GM06990 (cell line): ENCODE results near the gene CCDC88C.
A peak's percentile ranks its signal among the peaks of the same experiment; 100 is the strongest.

Source experiments
- DNase-seq: peaks from one replicate; pipeline ENCODE4 v3.0.0-alpha.2; 2011; ENCODE audit not compliant: insufficient read length; ENCODE audit errors: extremely low read depth
- H3K27me3 ChIP-seq: replicated peaks from 2 replicates; pipeline ENCODE4 v1.6.0; 2011; ENCODE audit warnings: low read length; ENCODE audit not compliant: control insufficient read depth, insufficient read depth
- H3K36me3 ChIP-seq: 2 replicates; pipeline ENCODE4 v1.5.1; 2011; ENCODE audit warnings: low read length; ENCODE audit not compliant: control insufficient read depth, insufficient read depth
- H3K4me3 ChIP-seq: replicated peaks from 2 replicates; pipeline ENCODE4 v1.5.1; 2011; ENCODE audit warnings: low read depth, mild to moderate bottlenecking, control low read depth, low read length
- TF ChIP-seq, protein P1 (sequence below): IDR thresholded peaks from 2 replicates; pipeline ENCODE4 v1.5.1; 2011; ENCODE audit warnings: low read length, control low read depth, mild to moderate bottlenecking, inconsistent platforms; ENCODE audit not compliant: insufficient read depth, poor library complexity, severe bottlenecking

CCDC88C gene

DNA sequence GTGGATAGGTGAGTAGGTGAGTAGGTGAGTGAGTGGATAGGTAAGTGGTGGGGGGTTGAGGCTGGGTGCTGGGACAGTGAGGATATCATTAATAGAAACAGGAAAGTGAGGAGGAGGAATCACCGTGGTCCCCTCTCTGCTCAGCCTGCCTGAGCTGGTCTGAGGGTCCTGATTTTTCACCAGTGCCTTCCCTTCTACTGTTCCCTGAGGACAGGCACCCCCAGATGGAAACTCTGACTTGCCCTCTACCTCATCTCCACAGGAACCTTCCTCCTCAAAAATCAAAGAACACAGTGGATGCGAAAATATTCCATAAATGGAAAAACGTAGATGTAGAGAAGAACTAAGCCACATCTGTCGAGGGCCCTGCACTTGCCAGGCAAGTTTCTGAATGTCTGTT lies 175.0 kb downstream of the CCDC88C start:
- no peak for DNase-seq
- Histone ChIP-seq H3K27me3 (no peaks in the 10 kb centered on the region), H3K4me3 (peak overlapping the region; percentile 33), H3K36me3 (no peaks in the 10 kb centered on the region)
- TF ChIP-seq, protein P1, sequence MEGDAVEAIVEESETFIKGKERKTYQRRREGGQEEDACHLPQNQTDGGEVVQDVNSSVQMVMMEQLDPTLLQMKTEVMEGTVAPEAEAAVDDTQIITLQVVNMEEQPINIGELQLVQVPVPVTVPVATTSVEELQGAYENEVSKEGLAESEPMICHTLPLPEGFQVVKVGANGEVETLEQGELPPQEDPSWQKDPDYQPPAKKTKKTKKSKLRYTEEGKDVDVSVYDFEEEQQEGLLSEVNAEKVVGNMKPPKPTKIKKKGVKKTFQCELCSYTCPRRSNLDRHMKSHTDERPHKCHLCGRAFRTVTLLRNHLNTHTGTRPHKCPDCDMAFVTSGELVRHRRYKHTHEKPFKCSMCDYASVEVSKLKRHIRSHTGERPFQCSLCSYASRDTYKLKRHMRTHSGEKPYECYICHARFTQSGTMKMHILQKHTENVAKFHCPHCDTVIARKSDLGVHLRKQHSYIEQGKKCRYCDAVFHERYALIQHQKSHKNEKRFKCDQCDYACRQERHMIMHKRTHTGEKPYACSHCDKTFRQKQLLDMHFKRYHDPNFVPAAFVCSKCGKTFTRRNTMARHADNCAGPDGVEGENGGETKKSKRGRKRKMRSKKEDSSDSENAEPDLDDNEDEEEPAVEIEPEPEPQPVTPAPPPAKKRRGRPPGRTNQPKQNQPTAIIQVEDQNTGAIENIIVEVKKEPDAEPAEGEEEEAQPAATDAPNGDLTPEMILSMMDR = no peak

DNA sequence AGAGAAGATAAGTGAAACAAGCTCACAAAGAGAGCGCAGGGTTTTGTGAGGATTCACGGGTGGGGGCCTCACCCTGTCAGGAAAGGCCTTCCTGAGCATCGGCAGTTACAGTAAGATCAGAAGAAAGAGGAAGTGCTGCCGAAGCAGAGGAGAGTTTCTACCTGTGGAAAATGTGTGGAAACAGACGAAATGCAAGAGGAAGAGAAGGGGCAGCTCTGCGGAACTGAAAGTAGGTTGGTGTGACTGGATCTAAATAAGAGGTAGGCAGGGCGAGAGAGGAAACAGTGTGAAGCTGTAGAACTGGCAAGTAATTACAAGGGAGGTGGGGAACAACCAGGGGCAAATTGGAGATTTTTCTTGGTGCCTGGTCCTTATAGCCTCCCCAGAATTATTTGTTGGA lies 175.8 kb downstream of the CCDC88C start:
- no peaks in the 10 kb centered on the region for H3K27me3 ChIP-seq
- peak overlapping the region; percentile 57 for H3K4me3 ChIP-seq
- TF ChIP-seq, protein P1 = no peak
- peak; percentile 43 for DNase-seq
- no peaks in the 10 kb centered on the region for H3K36me3 ChIP-seq

DNA sequence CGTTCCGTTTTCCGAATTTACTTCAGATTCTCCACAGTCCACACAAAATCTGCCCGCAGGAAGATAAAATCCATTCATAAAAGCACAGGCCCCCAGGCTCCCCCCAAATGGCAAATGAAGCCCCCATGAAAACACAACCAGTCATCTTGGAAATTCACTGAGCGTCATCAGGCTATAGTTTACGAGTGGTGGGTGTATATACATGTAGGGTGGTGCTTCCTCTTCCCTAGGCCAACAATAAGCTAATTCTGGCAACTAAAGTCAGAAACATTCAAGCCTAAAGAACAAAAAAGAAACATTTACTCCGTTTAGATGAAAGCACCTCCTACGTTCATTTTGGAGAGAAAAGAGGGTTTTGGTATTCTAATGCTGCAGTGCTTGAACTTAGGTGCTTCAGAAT lies 179.0 kb downstream of the CCDC88C start:
- H3K36me3 ChIP-seq = no peaks in the 10 kb centered on the region; the same call in 1 of the 2 replicates
- no peaks in the 10 kb centered on the region for H3K27me3 ChIP-seq
- DNase-seq = no peak
- TF ChIP-seq, protein P1 = no peak
- H3K4me3 ChIP-seq = no peak overlapping the region

DNA sequence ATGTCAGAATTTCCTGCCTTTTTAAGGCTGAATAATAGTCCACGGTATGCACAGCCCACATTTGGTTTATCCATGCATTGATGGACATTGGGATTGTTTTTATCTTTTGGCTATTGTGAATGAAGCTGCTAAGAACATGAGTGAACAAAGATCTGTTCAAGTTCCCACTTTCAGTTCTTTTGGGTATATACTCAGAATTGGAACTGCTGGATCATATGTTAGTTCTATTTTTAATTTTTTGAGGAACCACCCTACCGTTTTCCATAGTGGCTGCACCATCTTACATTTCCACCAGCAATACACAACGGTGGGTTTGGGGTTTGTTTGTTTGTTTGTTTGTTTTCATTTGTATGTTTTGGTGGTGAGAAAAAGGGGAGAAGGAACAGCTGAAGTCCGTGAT lies 179.5 kb downstream of the CCDC88C start:
- Histone ChIP-seq H3K4me3 (no peak overlapping the region), H3K27me3 (no peaks in the 10 kb centered on the region), H3K36me3 (no peaks in the 10 kb centered on the region; the same call in 1 of the 2 replicates)
- no peak for DNase-seq
- TF ChIP-seq, protein P1 = no peak

DNA sequence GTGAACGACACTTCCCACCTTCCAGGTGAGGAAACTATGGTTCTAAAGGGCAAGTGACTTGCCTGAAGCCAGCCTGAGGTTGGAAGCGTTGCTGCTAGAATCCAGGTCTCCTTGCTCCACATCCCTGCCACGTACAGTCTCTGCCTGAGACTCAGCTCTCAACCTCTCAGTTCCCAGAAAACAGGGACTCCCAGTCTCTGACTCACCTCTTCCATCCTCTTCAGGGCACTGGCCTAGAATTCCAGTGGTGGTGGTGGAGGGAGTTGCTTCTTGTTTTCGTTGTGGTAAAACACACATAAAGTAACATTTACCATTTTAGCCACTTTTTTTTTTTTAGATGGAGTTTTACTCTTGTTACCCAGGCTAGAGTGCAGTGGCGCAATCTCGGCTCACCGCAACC lies 180.4 kb downstream of the CCDC88C start:
- no peak overlapping the region for H3K4me3 ChIP-seq
- no peaks in the 10 kb centered on the region; the same call in 1 of the 2 replicates for H3K36me3 ChIP-seq
- no peak for DNase-seq
- H3K27me3 ChIP-seq = no peaks in the 10 kb centered on the region
- TF ChIP-seq, protein P1 = no peak

DNA sequence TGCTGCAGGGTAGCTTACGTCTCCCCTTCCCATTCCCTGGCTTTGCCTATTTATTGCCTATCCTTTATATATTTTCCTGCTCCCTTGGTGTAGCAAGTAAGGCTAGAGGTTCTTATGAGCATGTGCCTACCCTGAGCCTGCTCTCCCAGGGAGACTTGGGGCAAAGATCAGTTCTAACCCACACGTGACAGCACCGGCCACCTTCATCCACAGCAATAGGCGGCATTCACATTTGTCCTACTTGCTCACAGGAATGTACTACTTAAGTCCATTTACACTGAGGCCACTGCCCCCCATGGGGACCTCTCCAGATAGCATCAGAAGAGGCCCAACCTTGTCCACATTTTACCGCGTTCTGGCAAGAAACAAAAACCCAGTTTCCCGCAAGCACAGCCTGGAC lies 181.8 kb downstream of the CCDC88C start:
- TF ChIP-seq, protein P1 = no peak
- DNase-seq = no peak
- H3K36me3 ChIP-seq = no peaks in the 10 kb centered on the region; the same call in 1 of the 2 replicates

More for the DNA sequence above, 181.8 kb downstream of the CCDC88C start:
- Histone ChIP-seq H3K27me3 (no peaks in the 10 kb centered on the region), H3K4me3 (no peak overlapping the region)
